NB4 (cell line): ENCODE data around the gene C3.

Source experiments
- POLR2A ChIP-seq: IDR thresholded peaks from 2 replicates; pipeline ENCODE4 v1.6.1; 2011; ENCODE audit warnings: mild to moderate bottlenecking; ENCODE audit not compliant: insufficient read length; ENCODE audit errors: extremely low read depth
- TF ChIP-seq, protein P1 (sequence below): IDR thresholded peaks from one replicate; pipeline ENCODE4 v1.5.1; 2012; ENCODE audit warnings: low read depth, low read length

DNA sequence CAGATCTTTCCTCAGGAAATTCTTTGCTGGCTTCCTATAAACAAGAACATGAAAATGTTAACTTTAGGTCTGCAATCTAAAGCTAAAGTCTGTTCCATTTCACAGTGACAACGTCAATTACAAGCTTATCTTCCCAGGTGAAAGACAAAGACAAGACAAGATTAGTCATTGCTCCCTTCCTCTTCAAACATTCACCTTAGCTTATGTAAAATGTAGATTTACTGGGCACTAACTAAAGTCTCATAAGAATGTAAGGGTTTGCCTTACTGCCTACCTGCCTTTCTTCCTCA, 67.7 kb downstream of the C3 start:
- TF ChIP-seq, protein P1, sequence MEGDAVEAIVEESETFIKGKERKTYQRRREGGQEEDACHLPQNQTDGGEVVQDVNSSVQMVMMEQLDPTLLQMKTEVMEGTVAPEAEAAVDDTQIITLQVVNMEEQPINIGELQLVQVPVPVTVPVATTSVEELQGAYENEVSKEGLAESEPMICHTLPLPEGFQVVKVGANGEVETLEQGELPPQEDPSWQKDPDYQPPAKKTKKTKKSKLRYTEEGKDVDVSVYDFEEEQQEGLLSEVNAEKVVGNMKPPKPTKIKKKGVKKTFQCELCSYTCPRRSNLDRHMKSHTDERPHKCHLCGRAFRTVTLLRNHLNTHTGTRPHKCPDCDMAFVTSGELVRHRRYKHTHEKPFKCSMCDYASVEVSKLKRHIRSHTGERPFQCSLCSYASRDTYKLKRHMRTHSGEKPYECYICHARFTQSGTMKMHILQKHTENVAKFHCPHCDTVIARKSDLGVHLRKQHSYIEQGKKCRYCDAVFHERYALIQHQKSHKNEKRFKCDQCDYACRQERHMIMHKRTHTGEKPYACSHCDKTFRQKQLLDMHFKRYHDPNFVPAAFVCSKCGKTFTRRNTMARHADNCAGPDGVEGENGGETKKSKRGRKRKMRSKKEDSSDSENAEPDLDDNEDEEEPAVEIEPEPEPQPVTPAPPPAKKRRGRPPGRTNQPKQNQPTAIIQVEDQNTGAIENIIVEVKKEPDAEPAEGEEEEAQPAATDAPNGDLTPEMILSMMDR, result no peak
- no peak for TF ChIP-seq POLR2A
